Measurements from ENCODE around the gene STK33.

The STK33 gene

DNA sequence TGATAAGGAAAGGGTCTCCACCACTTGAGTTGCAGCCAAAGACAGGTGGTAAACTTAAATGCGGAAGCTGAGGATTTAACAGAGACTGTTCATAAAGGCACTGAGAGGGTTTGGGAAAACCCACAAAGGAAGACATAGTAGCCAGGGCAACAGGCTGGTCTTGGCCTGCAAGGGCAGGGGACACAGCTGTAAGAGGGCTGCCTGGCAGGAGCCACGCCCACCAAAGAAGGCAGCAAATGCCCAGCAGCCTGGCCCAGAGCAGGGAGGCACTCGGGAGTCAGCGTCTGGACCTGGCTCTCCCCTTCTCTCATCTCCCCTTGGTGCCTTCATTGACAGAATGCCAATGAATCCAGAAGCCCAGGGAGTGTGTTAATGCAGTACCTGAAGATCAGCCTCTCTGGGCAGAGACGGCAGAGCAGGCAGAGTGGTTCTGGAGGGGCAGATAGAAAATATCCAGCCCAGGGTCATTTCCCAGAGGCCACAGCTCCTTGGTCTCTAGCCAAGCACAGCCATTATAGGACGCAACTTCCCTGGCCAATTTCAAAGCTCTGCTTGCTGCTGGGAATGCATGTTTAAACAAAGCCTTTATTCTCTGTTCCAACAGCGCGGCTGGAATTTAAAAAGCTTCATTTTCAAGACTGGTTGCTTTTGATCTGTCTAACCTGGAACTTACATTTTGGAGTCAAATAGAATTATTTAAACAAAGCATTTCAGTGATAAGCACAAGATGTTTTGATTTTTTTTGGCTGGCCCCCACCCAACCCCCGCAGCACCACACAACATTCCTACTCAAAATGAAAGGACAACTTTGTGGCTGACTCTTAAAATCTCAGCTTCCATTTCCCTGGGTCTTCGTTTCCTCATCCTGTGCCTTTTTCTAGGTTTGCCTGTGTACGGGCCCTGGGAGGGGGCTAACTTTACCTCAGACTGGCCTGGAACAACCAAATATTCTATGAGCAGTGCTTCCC is 204.7 kb downstream of the STK33 start:
- Histone ChIP-seq H3K36me3 (ENCODE audit: control insufficient read depth, insufficient read depth, low read length) (no peaks in the 10 kb centered on the region), H3K27me3 (replicated peaks; ENCODE audit: control insufficient read depth, insufficient read depth, low read length) (no peaks in the 10 kb centered on the region), H3K4me3 (replicated peaks; ENCODE audit: low read depth, low read length) (no peak overlapping the region)
- DNase-seq (ENCODE audit: extremely low read depth, insufficient read length), result no peak
- TF ChIP-seq, protein P1, sequence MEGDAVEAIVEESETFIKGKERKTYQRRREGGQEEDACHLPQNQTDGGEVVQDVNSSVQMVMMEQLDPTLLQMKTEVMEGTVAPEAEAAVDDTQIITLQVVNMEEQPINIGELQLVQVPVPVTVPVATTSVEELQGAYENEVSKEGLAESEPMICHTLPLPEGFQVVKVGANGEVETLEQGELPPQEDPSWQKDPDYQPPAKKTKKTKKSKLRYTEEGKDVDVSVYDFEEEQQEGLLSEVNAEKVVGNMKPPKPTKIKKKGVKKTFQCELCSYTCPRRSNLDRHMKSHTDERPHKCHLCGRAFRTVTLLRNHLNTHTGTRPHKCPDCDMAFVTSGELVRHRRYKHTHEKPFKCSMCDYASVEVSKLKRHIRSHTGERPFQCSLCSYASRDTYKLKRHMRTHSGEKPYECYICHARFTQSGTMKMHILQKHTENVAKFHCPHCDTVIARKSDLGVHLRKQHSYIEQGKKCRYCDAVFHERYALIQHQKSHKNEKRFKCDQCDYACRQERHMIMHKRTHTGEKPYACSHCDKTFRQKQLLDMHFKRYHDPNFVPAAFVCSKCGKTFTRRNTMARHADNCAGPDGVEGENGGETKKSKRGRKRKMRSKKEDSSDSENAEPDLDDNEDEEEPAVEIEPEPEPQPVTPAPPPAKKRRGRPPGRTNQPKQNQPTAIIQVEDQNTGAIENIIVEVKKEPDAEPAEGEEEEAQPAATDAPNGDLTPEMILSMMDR (IDR thresholded peaks at IDR 0.05; ENCODE audit: insufficient read depth, low read length, poor library complexity, severe bottlenecking), result no peak

DNA sequence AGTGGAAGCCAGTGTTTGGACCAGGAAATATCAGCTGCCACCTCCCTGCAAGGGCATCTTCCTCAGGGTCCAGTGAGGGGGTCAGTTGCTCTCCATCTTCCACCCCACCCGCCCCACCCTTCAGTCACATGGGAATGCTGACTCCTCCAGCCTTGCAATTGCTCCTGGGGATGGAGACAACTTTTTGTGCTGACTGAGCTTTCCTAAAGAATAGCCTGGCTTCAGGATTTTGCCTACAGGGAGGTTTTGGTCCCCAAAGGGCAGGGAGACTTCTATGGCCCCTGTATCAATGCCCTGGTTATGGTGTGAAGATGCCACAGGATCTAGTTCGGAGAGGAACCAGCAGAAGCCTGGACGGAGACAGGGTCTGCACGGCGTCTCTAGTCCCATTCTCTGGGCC is 206.3 kb downstream of the STK33 start:
- H3K36me3 ChIP-seq (ENCODE audit: control insufficient read depth, insufficient read depth, low read length), result no peaks in the 10 kb centered on the region
- no peaks in the 10 kb centered on the region for H3K27me3 ChIP-seq (replicated peaks; ENCODE audit: control insufficient read depth, insufficient read depth, low read length)
- TF ChIP-seq, protein P1 (IDR thresholded peaks at IDR 0.05; ENCODE audit: insufficient read depth, low read length, poor library complexity, severe bottlenecking), result no peak
- DNase-seq (ENCODE audit: extremely low read depth, insufficient read length), result no peak
- no peak overlapping the region for H3K4me3 ChIP-seq (replicated peaks; ENCODE audit: low read depth, low read length)

DNA sequence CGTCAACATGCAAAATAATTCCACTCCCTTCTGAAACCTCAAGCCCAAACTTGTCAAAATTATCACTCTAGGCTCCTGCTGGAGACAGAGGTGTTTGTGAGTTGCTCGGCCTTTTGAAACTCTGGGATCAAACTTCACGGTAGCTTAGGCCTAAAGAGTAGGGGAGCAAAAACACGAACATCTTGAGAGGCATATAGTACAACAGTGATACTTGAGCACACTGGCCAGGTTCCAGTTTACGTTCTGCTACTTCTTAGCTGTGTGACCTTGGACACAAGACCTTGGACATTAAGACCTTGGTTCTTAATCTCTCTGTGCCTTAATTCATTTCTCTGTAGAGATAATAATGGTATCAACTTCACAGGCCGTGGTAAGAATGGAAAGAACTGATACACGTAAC is 206.9 kb downstream of the STK33 start:
- no peak for DNase-seq (ENCODE audit: extremely low read depth, insufficient read length)
- H3K4me3 ChIP-seq (replicated peaks; ENCODE audit: low read depth, low read length), result no peak overlapping the region
- no peaks in the 10 kb centered on the region for H3K36me3 ChIP-seq (ENCODE audit: control insufficient read depth, insufficient read depth, low read length)
- TF ChIP-seq, protein P1 (IDR thresholded peaks at IDR 0.05; ENCODE audit: insufficient read depth, low read length, poor library complexity, severe bottlenecking), result no peak
- H3K27me3 ChIP-seq (replicated peaks; ENCODE audit: control insufficient read depth, insufficient read depth, low read length), result no peaks in the 10 kb centered on the region

DNA sequence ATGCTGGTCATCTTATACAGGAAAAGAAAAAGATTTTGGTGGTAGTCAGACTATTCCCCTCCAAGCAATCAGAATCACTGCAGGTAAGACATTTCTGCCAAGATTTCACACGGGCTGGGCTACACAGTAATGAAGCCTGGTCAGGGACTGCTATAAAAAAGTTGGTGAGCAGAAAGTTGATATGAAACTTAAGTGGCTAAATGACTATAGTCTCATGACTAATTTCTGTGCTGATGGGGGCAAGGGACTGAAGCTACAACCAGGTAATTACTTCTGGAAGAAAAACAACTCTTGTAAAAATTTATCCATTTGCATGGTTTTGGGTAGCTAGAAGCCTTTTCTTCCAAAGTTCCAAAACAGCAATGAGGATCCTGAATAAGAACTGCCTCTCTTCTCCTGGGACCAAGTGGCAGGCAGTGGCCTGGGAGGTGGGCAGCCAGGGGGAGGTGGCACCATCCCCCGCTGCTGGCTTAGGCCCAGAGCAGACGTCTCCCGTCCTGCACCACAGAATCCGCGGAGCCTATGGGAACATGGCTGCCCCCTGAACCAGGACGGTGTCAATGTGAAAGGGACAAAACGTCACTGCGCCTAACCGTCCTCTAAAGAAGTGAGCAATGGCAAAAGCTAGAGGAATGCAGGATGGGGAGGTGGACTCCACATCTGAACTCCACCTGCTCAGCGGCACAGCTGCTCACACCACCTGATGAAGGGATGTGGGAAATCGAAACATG is 207.7 kb downstream of the STK33 start:
- no peak overlapping the region for H3K4me3 ChIP-seq (replicated peaks; ENCODE audit: low read depth, low read length)
- DNase-seq (ENCODE audit: extremely low read depth, insufficient read length), result peak; percentile 33
- no peaks in the 10 kb centered on the region for H3K36me3 ChIP-seq (ENCODE audit: control insufficient read depth, insufficient read depth, low read length)
- TF ChIP-seq, protein P1 (IDR thresholded peaks at IDR 0.05; ENCODE audit: insufficient read depth, low read length, poor library complexity, severe bottlenecking), result no peak
- no peaks in the 10 kb centered on the region for H3K27me3 ChIP-seq (replicated peaks; ENCODE audit: control insufficient read depth, insufficient read depth, low read length)

DNA sequence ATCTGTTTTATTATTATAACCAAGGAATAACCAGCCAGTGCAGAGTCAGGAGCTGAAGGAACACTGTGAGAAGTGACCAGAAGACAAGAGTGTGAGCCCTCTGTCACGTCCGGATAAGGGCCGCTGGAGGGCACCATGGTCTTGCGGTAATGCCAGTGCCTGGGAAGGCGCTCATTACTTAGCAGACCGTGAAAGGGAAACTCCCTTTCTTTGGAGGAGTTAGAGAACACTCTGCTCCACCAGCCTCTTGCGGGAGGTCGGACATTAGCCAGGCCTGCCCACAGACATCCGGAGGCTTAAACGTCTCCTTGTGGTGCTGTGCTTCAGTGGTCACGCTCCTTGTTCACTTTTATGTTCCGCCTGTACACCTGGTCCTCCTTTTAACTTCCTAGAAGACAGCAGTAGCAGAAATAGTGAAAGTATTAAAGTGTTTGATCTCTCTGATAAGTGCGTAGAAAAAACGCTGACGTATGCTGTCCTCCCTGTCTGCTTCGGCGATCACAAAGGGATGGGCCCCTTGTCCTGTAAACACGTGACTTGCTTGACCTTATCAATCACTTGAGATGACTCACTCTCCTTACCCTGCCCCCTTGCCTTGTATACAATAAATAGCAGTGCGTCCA is 209.7 kb downstream of the STK33 start:
- TF ChIP-seq, protein P1 (IDR thresholded peaks at IDR 0.05; ENCODE audit: insufficient read depth, low read length, poor library complexity, severe bottlenecking), result peak; percentile 17
- Histone ChIP-seq H3K27me3 (replicated peaks; ENCODE audit: control insufficient read depth, insufficient read depth, low read length) (no peaks in the 10 kb centered on the region), H3K4me3 (replicated peaks; ENCODE audit: low read depth, low read length) (no peak overlapping the region), H3K36me3 (ENCODE audit: control insufficient read depth, insufficient read depth, low read length) (no peaks in the 10 kb centered on the region)
- peak; percentile 82 for DNase-seq (ENCODE audit: extremely low read depth, insufficient read length)

All from GM06990 (cell line).